H1 (cell line): ENCODE measurements around the gene DDX51. TPM values are rescaled to one million over a fixed set of nuclear protein-coding genes. Genes with fewer than 3 reads are reported as not detected.

ENCODE experiments used
- CTCF ChIA-PET: fragments of 300-600 bp; sonication (Branson Sonifier 250); formaldehyde crosslinking; loops from one replicate; lab custom pipeline; 2021; ENCODE audit not compliant: partially characterized antibody; lab: Charles Lee
- POLR2A ChIA-PET: fragments of 300-600 bp; sonication (Branson Sonifier 250); formaldehyde crosslinking; loops from one replicate; lab custom pipeline; 2021; ENCODE audit warnings: inconsistent platforms; ENCODE audit not compliant: partially characterized antibody; lab: Charles Lee
- DNase-seq, 2 experiments: peaks; one replicate each; pipeline versions ENCODE4 v3.0.0 to v3.0.0-alpha.2; 2010 to 2022; ENCODE audit warnings: low spot score in 2 of 2, low read depth in 1 of 2, mixed read lengths in 1 of 2
- FAIRE-seq: peaks from 2 replicates; lab custom pipeline; 2011; peaks lifted over from hg19 to GRCh38; lab: Jason Lieb, UNC
- H2AFZ ChIP-seq: 2 replicates; pipeline ENCODE4 v1.8.1; 2012; ENCODE audit warnings: low read length, inconsistent platforms
- H2AK5ac ChIP-seq: 2 replicates; pipeline ENCODE4 v1.6.1; 2013; ENCODE audit warnings: low read depth, low read length
- H2BK120ac ChIP-seq: replicated peaks from 2 replicates; pipeline ENCODE3; 2013; ENCODE audit warnings: low read depth, low read length, inconsistent platforms
- H2BK12ac ChIP-seq: 2 replicates; pipeline ENCODE4 v1.6.1; 2013; ENCODE audit warnings: low read depth, low read length
- H2BK15ac ChIP-seq: 2 replicates; pipeline ENCODE4 v1.6.1; 2013; ENCODE audit warnings: low read length
- H2BK20ac ChIP-seq: 2 replicates; pipeline ENCODE4 v1.6.1; 2013; ENCODE audit warnings: low read length
- H2BK5ac ChIP-seq: 2 replicates; pipeline ENCODE4 v1.6.1; 2013; ENCODE audit warnings: low read depth, low read length
- H3K14ac ChIP-seq: 2 replicates; pipeline ENCODE4 v1.6.1; 2013; ENCODE audit warnings: inconsistent platforms; ENCODE audit not compliant: insufficient read length
- H3K18ac ChIP-seq: 2 replicates; pipeline ENCODE4 v1.6.1; 2013; ENCODE audit warnings: low read length; ENCODE audit errors: extremely low read depth
- H3K23ac ChIP-seq: 2 replicates; pipeline ENCODE4 v1.6.1; 2013; ENCODE audit warnings: inconsistent platforms; ENCODE audit not compliant: insufficient read length
- H3K23me2 ChIP-seq: 2 replicates; pipeline ENCODE4 v1.6.1; 2013; ENCODE audit warnings: low read depth, low read length
- H3K27ac ChIP-seq: 2 replicates; pipeline ENCODE4 v1.6.1; 2011; ENCODE audit warnings: low read depth, low read length, inconsistent platforms
- H3K27me3 ChIP-seq, 4 experiments: replicated peaks in 1 of 4; 1 replicate in 1 of 4; 2 replicates in 3 of 4; pipeline versions ENCODE4 v1.6.1 to v1.8.1; 2011 to 2013; ENCODE audit warnings: low read length in 3 of 4, mild to moderate bottlenecking in 3 of 4, inconsistent platforms in 2 of 4, mixed read lengths in 2 of 4, moderate library complexity in 1 of 4; ENCODE audit not compliant: control insufficient read depth in 3 of 4, insufficient read depth in 3 of 4; ENCODE audit errors: extremely low read depth in 1 of 4
- H3K36me3 ChIP-seq, 4 experiments: 2 replicates each; pipeline versions ENCODE4 v1.6.1 to v1.8.1; 2011 to 2013; ENCODE audit warnings: mild to moderate bottlenecking in 4 of 4, low read length in 3 of 4, moderate library complexity in 2 of 4, control low read depth in 1 of 4, inconsistent platforms in 1 of 4; ENCODE audit not compliant: insufficient read depth in 4 of 4, control insufficient read depth in 2 of 4
- H3K4ac ChIP-seq: replicated peaks from 2 replicates; pipeline ENCODE3; 2013; ENCODE audit warnings: low read length, low read depth, mixed read lengths, inconsistent platforms; ENCODE audit not compliant: insufficient read length
- H3K4me1 ChIP-seq, 4 experiments: replicated peaks in 1 of 4; 1 replicate in 1 of 4; 2 replicates in 3 of 4; pipeline versions ENCODE4 v1.6.1 to v1.8.1; 2011 to 2013; ENCODE audit warnings: low read length in 3 of 4, inconsistent platforms in 2 of 4, mixed read lengths in 1 of 4; ENCODE audit not compliant: insufficient read depth in 4 of 4, control insufficient read depth in 3 of 4
- H3K4me2 ChIP-seq, 2 experiments: 2 replicates each; pipeline versions ENCODE4 v1.6.1 to v1.8.1; 2011 to 2013; ENCODE audit warnings: low read depth in 2 of 2, low read length in 2 of 2, control low read depth in 1 of 2, inconsistent platforms in 1 of 2, mild to moderate bottlenecking in 1 of 2; ENCODE audit not compliant: insufficient read depth in 1 of 2
- H3K4me3 ChIP-seq, 4 experiments: fragments of 200-600, 300-600 bp in 1 of 4; sonication (generic), shearing (Covaris generic), sonication (Bioruptor Twin) in 1 of 4; 2 replicates each; pipeline versions ENCODE4 v1.5.1 to v1.8.1; 2011 to 2016; ENCODE audit warnings: low read length in 4 of 4, low read depth in 3 of 4, control low read depth in 2 of 4, inconsistent platforms in 2 of 4, mild to moderate bottlenecking in 2 of 4, mixed read lengths in 1 of 4, moderate library complexity in 1 of 4; ENCODE audit not compliant: insufficient read depth in 2 of 4; ENCODE audit errors: extremely low read depth in 1 of 4
- H3K56ac ChIP-seq: replicated peaks from 2 replicates; pipeline ENCODE3; 2013; ENCODE audit warnings: low read depth, mild to moderate bottlenecking, mixed read lengths, low read length, inconsistent platforms; ENCODE audit not compliant: insufficient read length
- H3K79me1 ChIP-seq: 2 replicates; pipeline ENCODE4 v1.6.1; 2013; ENCODE audit warnings: low read depth, low read length, control low read depth
- H3K79me2 ChIP-seq, 2 experiments: 2 replicates each; pipeline versions ENCODE4 v1.6.1 to v1.8.1; 2012 to 2013; ENCODE audit warnings: low read length in 2 of 2, mild to moderate bottlenecking in 2 of 2, inconsistent platforms in 1 of 2; ENCODE audit not compliant: insufficient read depth in 2 of 2, control insufficient read depth in 1 of 2
- H3K9ac ChIP-seq, 4 experiments: replicated peaks in 1 of 4; 1 replicate in 1 of 4; 2 replicates in 3 of 4; pipeline versions ENCODE4 v1.6.1 to v1.8.1; 2011 to 2013; ENCODE audit warnings: low read depth in 3 of 4, low read length in 3 of 4, control low read depth in 2 of 4, mild to moderate bottlenecking in 2 of 4, moderate library complexity in 2 of 4, inconsistent platforms in 1 of 4; ENCODE audit errors: extremely low read depth in 1 of 4
- H3K9me3 ChIP-seq, 2 experiments: 2 replicates each; pipeline versions ENCODE4 v1.6.1 to v1.8.1; 2012 to 2013; ENCODE audit warnings: mild to moderate bottlenecking in 2 of 2, moderate library complexity in 2 of 2, control low read depth in 1 of 2, inconsistent platforms in 1 of 2, low read depth in 1 of 2, low read length in 1 of 2, mixed read lengths in 1 of 2; ENCODE audit not compliant: insufficient read depth in 2 of 2
- H4K20me1 ChIP-seq, 2 experiments: replicated peaks in 1 of 2; 2 replicates each; pipeline versions ENCODE3 to v1.8.1; 2011 to 2013; ENCODE audit warnings: inconsistent platforms in 2 of 2, low read length in 2 of 2, mild to moderate bottlenecking in 1 of 2; ENCODE audit not compliant: insufficient read depth in 2 of 2, control insufficient read depth in 1 of 2
- H4K5ac ChIP-seq: 2 replicates; pipeline ENCODE4 v1.6.1; 2013; ENCODE audit warnings: low read length, low read depth, mixed read lengths, inconsistent platforms; ENCODE audit not compliant: insufficient read length
- H4K8ac ChIP-seq: 2 replicates; pipeline ENCODE4 v1.8.0; 2013; ENCODE audit warnings: mild to moderate bottlenecking, moderate library complexity, low read length, inconsistent platforms; ENCODE audit not compliant: insufficient read depth; ENCODE audit errors: extremely low read depth
- H4K91ac ChIP-seq: replicated peaks from 2 replicates; pipeline ENCODE3; 2013; ENCODE audit warnings: low read length, mixed read lengths, inconsistent platforms; ENCODE audit not compliant: insufficient read length
- ASH2L ChIP-seq: fragments of 200-600, 300-600 bp; sonication (generic); IDR thresholded peaks from one replicate; pipeline ENCODE4 v1.7.1; 2017; ENCODE audit warnings: low read length
- BACH1 ChIP-seq: IDR thresholded peaks from 2 replicates; pipeline ENCODE4 v1.6.1; 2012; ENCODE audit warnings: low read length, improper control_type of control experiment
- BCL11A ChIP-seq, 2 experiments: IDR thresholded peaks; one replicate each; pipeline ENCODE4 v1.6.1; 2011; ENCODE audit warnings: low read depth in 2 of 2, low read length in 2 of 2, mild to moderate bottlenecking in 2 of 2
- CTBP2 ChIP-seq: IDR thresholded peaks from 2 replicates; pipeline ENCODE4 v1.7.0; 2011; ENCODE audit warnings: borderline replicate concordance, mild to moderate bottlenecking, moderate library complexity, mixed read lengths, low read length; ENCODE audit not compliant: insufficient read depth, insufficient read length
- NANOG ChIP-seq: IDR thresholded peaks from 2 replicates; pipeline ENCODE4 v1.6.1; 2011; ENCODE audit warnings: low read length, low read depth, mild to moderate bottlenecking, inconsistent platforms; ENCODE audit not compliant: insufficient read depth, poor library complexity, severe bottlenecking
- NRF1 ChIP-seq: IDR thresholded peaks from 2 replicates; pipeline ENCODE4 v1.6.1; 2011; ENCODE audit warnings: mild to moderate bottlenecking, low read depth, low read length, improper control_type of control experiment
- RNF2 ChIP-seq: fragments of 200-900, 300-1000 bp; sonication (generic); IDR thresholded peaks from 2 replicates; pipeline ENCODE4 v1.7.1; 2016; ENCODE audit warnings: borderline replicate concordance, low read depth, mild to moderate bottlenecking, antibody characterized with exemption, low read length; ENCODE audit not compliant: poor library complexity, severe bottlenecking; ENCODE audit errors: missing control alignments
- SIX5 ChIP-seq: IDR thresholded peaks from 2 replicates; pipeline ENCODE4 v1.6.1; 2011; ENCODE audit warnings: mild to moderate bottlenecking, low read depth, low read length
- YY1 ChIP-seq: IDR thresholded peaks from 2 replicates; pipeline ENCODE4 v1.6.1; 2011; ENCODE audit warnings: low read depth, mild to moderate bottlenecking, low read length
- WGBS, 2 experiments: shearing (Covaris generic) in 1 of 2; methylation state at CpG; one replicate each; pipeline versions ENCODE4 v1.1.6 to v1.1.7; 2013 to 2015; ENCODE audit warnings: low lambda C conversion rate in 2 of 2, mixed read lengths in 2 of 2, inconsistent platforms in 1 of 2, low coverage in 1 of 2, missing lambda C conversion rate in 1 of 2; ENCODE audit not compliant: insufficient replicate concordance in 2 of 2, insufficient coverage in 1 of 2, insufficient read length in 1 of 2; ENCODE audit errors: extremely low coverage in 1 of 2, missing lambda C conversion rate in 1 of 2; 5-methylcytosine and 5-hydroxymethylcytosine counted together
- polyA plus RNA-seq, 7 experiments: library from polyadenylated mRNA; depleted of rRNA in 3 of 7; stranded (reverse) in 5 of 7; unstranded in 2 of 7; fragments of >200 nt in 5 of 7; fragments of 200-250 nt in 2 of 7; gene quantifications; 1 replicate in 5 of 7; 2 replicates in 1 of 7; 4 replicates in 1 of 7; pipeline versions ENCODE4 v1.2.1 to v1.2.3, GENCODE V29; 2011 to 2013; ENCODE audit warnings: missing spikeins in 2 of 7, mixed read lengths in 2 of 7
- total RNA-seq: library from RNA; stranded (reverse); fragmentation: NEBNext Ultra II Directional; extraction: Animal tissue kit (Norgen Biotek cat#: 25700); gene quantifications from 2 replicates; pipeline ENCODE4 v1.2.1, GENCODE V29; 2021

The DDX51 gene
- total and polyA plus RNA-seq, 2 of the 8 experiments (the other 6 are each of a cell fraction or from before 2014, with no cell fraction given), result 11.2 to 24.4 TPM

DNA sequence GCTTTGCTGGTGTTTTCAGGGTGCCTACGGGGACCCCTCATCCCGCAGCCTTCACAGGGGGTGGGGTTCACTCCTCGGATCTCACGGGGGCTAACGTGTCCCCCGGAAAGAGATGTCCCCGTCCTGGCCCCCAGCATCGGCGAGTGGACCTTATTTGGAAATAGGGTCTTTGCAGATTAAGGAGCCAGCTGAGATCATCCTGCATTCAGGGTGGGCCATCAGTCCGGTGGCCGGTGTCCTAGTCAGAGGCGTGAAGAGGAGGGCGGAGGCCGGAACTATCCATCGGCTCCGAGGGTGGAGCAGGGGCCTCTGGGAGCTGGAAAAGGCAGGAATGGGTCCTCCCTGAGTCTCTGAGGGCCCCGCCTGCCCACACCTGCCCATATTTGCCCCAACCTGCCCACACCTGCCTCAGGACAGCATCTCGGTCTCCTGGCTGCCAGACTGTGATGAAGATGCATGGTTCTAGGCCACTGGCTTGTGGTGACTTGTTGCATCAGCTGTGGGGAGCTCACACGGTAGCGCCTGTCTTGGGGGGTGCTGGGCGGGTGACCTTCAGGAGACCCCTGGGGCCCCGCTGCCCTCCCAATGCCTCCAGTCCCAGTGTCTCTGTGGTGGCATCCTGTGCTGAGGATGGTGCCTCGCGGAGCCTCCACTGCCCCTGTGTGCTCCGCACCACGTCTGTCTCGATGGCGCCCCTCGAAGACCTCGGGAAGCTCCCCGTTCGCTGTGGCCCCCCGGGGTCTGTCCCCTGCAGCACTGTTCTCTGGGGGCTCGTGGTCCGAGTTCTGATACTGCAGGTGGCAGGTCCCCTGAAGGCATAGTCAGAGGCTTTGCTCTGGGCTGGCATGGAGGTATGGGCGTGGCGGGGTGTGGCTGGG is 14.8 kb upstream of the DDX51 start:
- Histone ChIP-seq H3K79me1 (peaks cover 10% of the 10 kb centered on the region; the same call in 1 of the 2 replicates), H4K5ac (no peak overlapping the region), H4K91ac (no peak overlapping the region), H3K4me2 (no peak overlapping the region), H3K4me3 (no peak overlapping the region), H3K23me2 (peaks cover 31% of the 10 kb centered on the region), H3K9ac (no peak overlapping the region), H3K56ac (no peak overlapping the region), H3K27ac (no peak overlapping the region), H2BK120ac (no peak overlapping the region), H3K79me2 (peaks cover 0 to 3% of the 10 kb centered on the region in 2 experiments; a peak in 1 of 4 replicates), H2BK20ac (no peak overlapping the region), H4K8ac (no peak overlapping the region; the same call in 1 of the 2 replicates), H3K23ac (no peak overlapping the region), H3K9me3 (peaks cover 0 to 20% of the 10 kb centered on the region in 2 experiments; a peak in 3 of 4 replicates), H2BK15ac (no peak overlapping the region), H3K14ac (no peak overlapping the region), H4K20me1 (peaks cover 0 to 30% of the 10 kb centered on the region in 2 experiments), H3K18ac (no peak overlapping the region), H2AK5ac (no peak overlapping the region), H2BK5ac (no peak overlapping the region), H3K4ac (no peak overlapping the region), H3K36me3 (peaks cover 8 to 25% (median 20%) of the 10 kb centered on the region in 4 experiments; a peak in 5 of 8 replicates), H3K4me1 (peaks cover 0 to 3% (median 1%) of the 10 kb centered on the region in 4 experiments; a peak in 4 of 7 replicates), H2BK12ac (no peak overlapping the region), H2AFZ (no peak overlapping the region), H3K27me3 (peaks cover 0 to 4% (median 0%) of the 10 kb centered on the region in 4 experiments; a peak in 3 of 7 replicates)
- CTCF ChIA-PET, result interaction anchor here (0.6 to 1.0 kb wide), 2 partner anchors 52 to 70 kb away, joined by 3 to 4 read pairs; no protein-coding TSS in a partner anchor
- POLR2A ChIA-PET, result no interaction called here
- DNase-seq, result no peak
- FAIRE-seq, result no peak
- 95% methylated on average over 36 of the region's 37 CpGs; no CpG with 5 or more reads in 1 of the 2 experiments for WGBS, 2 experiments
- no peak for TF ChIP-seq NRF1
- no peak for TF ChIP-seq BACH1
- no peak for TF ChIP-seq YY1
- no peak for TF ChIP-seq SIX5
- no peak for TF ChIP-seq BCL11A (IDR thresholded peaks at IDR 0.05; ENCODE audit: low read depth in 2 of 2, low read length in 2 of 2)
- TF ChIP-seq RNF2, result no peak
- no peak for TF ChIP-seq NANOG
- no peak for TF ChIP-seq CTBP2
- TF ChIP-seq ASH2L, result no peak
